ENCODE measurements around the gene PCGF6.
A peak's percentile ranks its signal among the peaks of the same experiment; 100 is the strongest.

PCGF6 gene

GRCh38 chr10:103327906-103328305 is 23.0 kb downstream of the PCGF6 start:
- DNase-seq (ENCODE audit: low read depth in 2 of 2, low spot score in 1 of 2): no peak

- no peak for DNase-seq (ENCODE audit: low read depth in 2 of 2, low spot score in 1 of 2)
These were observed 34.9 kb downstream of the PCGF6 start for GRCh38 chr10:103316087-103316486.

- no peak for DNase-seq (ENCODE audit: low read depth in 2 of 2, low spot score in 1 of 2)
These were observed 40.7 kb downstream of the PCGF6 start for GRCh38 chr10:103310197-103310596.

GRCh38 chr10:103307594-103307993 is 43.3 kb downstream of the PCGF6 start:
- no peak for DNase-seq (ENCODE audit: low read depth in 2 of 2, low spot score in 1 of 2)

GRCh38 chr10:103295374-103296015 is 55.4 kb downstream of the PCGF6 start:
- DNase-seq (ENCODE audit: low read depth in 2 of 2, low spot score in 1 of 2): no peak

- no peak for DNase-seq (ENCODE audit: low read depth in 2 of 2, low spot score in 1 of 2)
These were observed 59.4 kb downstream of the PCGF6 start for GRCh38 chr10:103291588-103291987.

GRCh38 chr10:103287992-103288391 is 62.9 kb downstream of the PCGF6 start:
- no peak for DNase-seq (ENCODE audit: low read depth in 2 of 2, low spot score in 1 of 2)

- no peak for DNase-seq (ENCODE audit: low read depth in 2 of 2, low spot score in 1 of 2)
These were observed 66.8 kb downstream of the PCGF6 start for GRCh38 chr10:103284170-103284569.

GRCh38 chr10:103282961-103283360 is 68.0 kb downstream of the PCGF6 start:
- no peak for DNase-seq (ENCODE audit: low read depth in 2 of 2, low spot score in 1 of 2)

- DNase-seq (ENCODE audit: low read depth in 2 of 2, low spot score in 1 of 2): no peak
These were observed 69.2 kb downstream of the PCGF6 start for GRCh38 chr10:103281753-103282152.

GRCh38 chr10:103280506-103280905 is 70.4 kb downstream of the PCGF6 start:
- no peak for DNase-seq (ENCODE audit: low read depth in 2 of 2, low spot score in 1 of 2)

GRCh38 chr10:103280031-103280430 is 70.9 kb downstream of the PCGF6 start:
- no peak for DNase-seq (ENCODE audit: low read depth in 2 of 2, low spot score in 1 of 2)

- peak in 1 of 2 donors; percentile 10 for DNase-seq (ENCODE audit: low read depth in 2 of 2, low spot score in 1 of 2)
These were observed 72.1 kb downstream of the PCGF6 start for GRCh38 chr10:103278862-103279298.

- DNase-seq (ENCODE audit: low read depth in 2 of 2, low spot score in 1 of 2): no peak
These were observed 72.5 kb downstream of the PCGF6 start for GRCh38 chr10:103278537-103278823.

- DNase-seq (ENCODE audit: low read depth in 2 of 2, low spot score in 1 of 2): no peak
These were observed 73.0 kb downstream of the PCGF6 start for GRCh38 chr10:103277713-103278536.

GRCh38 chr10:103276896-103277712 is 73.8 kb downstream of the PCGF6 start, which contains the start of gene INA:
Gene INA, plus strand, starts transcription at chr10:103277138. Its CDS starts 74 bp downstream, at chr10:103277212.
- DNase-seq (ENCODE audit: low read depth in 2 of 2, low spot score in 1 of 2): no peak

- DNase-seq (ENCODE audit: low read depth in 2 of 2, low spot score in 1 of 2): no peak
These were observed 74.6 kb downstream of the PCGF6 start for GRCh38 chr10:103276251-103276895.

GRCh38 chr10:103273041-103273441 is 77.9 kb downstream of the PCGF6 start:
- DNase-seq (ENCODE audit: low read depth in 2 of 2, low spot score in 1 of 2): no peak

GRCh38 chr10:103265717-103266329 is 85.1 kb downstream of the PCGF6 start:
- DNase-seq (ENCODE audit: low read depth in 2 of 2, low spot score in 1 of 2): no peak

GRCh38 chr10:103262229-103262628 is 88.7 kb downstream of the PCGF6 start:
- DNase-seq (ENCODE audit: low read depth in 2 of 2, low spot score in 1 of 2): no peak

GRCh38 chr10:103259989-103260388 is 91.0 kb downstream of the PCGF6 start:
- no peak for DNase-seq (ENCODE audit: low read depth in 2 of 2, low spot score in 1 of 2)

Data from stimulated activated CD8-positive, alpha-beta memory T cell treated with anti-CD3 and anti-CD28 coated beads, Interleukin-4, amount 100 ng/mL, for 1 hour (primary cell).